Measurements from ENCODE around the gene PRSS33.

- no peak for TF ChIP-seq POLR2A (IDR thresholded peaks at IDR 0.05)
- TF ChIP-seq, protein P1, sequence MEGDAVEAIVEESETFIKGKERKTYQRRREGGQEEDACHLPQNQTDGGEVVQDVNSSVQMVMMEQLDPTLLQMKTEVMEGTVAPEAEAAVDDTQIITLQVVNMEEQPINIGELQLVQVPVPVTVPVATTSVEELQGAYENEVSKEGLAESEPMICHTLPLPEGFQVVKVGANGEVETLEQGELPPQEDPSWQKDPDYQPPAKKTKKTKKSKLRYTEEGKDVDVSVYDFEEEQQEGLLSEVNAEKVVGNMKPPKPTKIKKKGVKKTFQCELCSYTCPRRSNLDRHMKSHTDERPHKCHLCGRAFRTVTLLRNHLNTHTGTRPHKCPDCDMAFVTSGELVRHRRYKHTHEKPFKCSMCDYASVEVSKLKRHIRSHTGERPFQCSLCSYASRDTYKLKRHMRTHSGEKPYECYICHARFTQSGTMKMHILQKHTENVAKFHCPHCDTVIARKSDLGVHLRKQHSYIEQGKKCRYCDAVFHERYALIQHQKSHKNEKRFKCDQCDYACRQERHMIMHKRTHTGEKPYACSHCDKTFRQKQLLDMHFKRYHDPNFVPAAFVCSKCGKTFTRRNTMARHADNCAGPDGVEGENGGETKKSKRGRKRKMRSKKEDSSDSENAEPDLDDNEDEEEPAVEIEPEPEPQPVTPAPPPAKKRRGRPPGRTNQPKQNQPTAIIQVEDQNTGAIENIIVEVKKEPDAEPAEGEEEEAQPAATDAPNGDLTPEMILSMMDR (IDR thresholded peaks at IDR 0.05) = no peak
Observed at GRCh38 chr16:2818272-2818876, 31.0 kb upstream of the PRSS33 start.
